ENCODE data around the gene MAGI2. TPM values are rescaled to one million over a fixed set of nuclear protein-coding genes. Genes with fewer than 3 reads are reported as not detected.

Gene MAGI2
- total RNA-seq, 1 donor from 2014 or later = 0.05 TPM

GRCh38 chr7:79307376-79307775 lies 146.1 kb downstream of the MAGI2 start:
- intact Hi-C loops (cut with micrococcal nuclease) = no loop called here

- intact Hi-C loops (cut with micrococcal nuclease) = no loop called here
Observed at GRCh38 chr7:79304711-79305110, 148.8 kb downstream of the MAGI2 start.

- intact Hi-C loops (cut with micrococcal nuclease) = no loop called here
Observed at GRCh38 chr7:79302293-79302692, 151.2 kb downstream of the MAGI2 start.

- intact Hi-C loops (cut with micrococcal nuclease) = no loop called here
Observed at GRCh38 chr7:79301419-79301818, 152.0 kb downstream of the MAGI2 start.

GRCh38 chr7:79300573-79300972 lies 152.9 kb downstream of the MAGI2 start:
- intact Hi-C loops (cut with micrococcal nuclease) = no loop called here

GRCh38 chr7:79298145-79298760 lies 155.2 kb downstream of the MAGI2 start:
- intact Hi-C loops (cut with micrococcal nuclease) = loop anchor here (1.0 kb wide), 1 partner anchor 721 kb away; no protein-coding TSS in a partner anchor

GRCh38 chr7:79296553-79297320 lies 156.7 kb downstream of the MAGI2 start:
- intact Hi-C loops (cut with micrococcal nuclease) = no loop called here

- intact Hi-C loops (cut with micrococcal nuclease) = no loop called here
Observed at GRCh38 chr7:79293655-79294142, 159.8 kb downstream of the MAGI2 start.

GRCh38 chr7:79292834-79293233 lies 160.6 kb downstream of the MAGI2 start:
- intact Hi-C loops (cut with micrococcal nuclease) = no loop called here

- intact Hi-C loops (cut with micrococcal nuclease) = no loop called here
Observed at GRCh38 chr7:79291498-79291865, 162.0 kb downstream of the MAGI2 start.

- intact Hi-C loops (cut with micrococcal nuclease) = no loop called here
Observed at GRCh38 chr7:79290841-79291497, 162.5 kb downstream of the MAGI2 start.

- intact Hi-C loops (cut with micrococcal nuclease) = no loop called here
Observed at GRCh38 chr7:79290398-79290797, 163.1 kb downstream of the MAGI2 start.

- intact Hi-C loops (cut with micrococcal nuclease) = no loop called here
Observed at GRCh38 chr7:79288655-79289054, 164.8 kb downstream of the MAGI2 start.

GRCh38 chr7:79287981-79288380 lies 165.5 kb downstream of the MAGI2 start:
- intact Hi-C loops (cut with micrococcal nuclease) = no loop called here

- intact Hi-C loops (cut with micrococcal nuclease) = no loop called here
Observed at GRCh38 chr7:79286181-79286580, 167.3 kb downstream of the MAGI2 start.

GRCh38 chr7:79285756-79286155 lies 167.7 kb downstream of the MAGI2 start:
- intact Hi-C loops (cut with micrococcal nuclease) = no loop called here

GRCh38 chr7:79284211-79284610 lies 169.3 kb downstream of the MAGI2 start:
- intact Hi-C loops (cut with micrococcal nuclease) = no loop called here

- intact Hi-C loops (cut with micrococcal nuclease) = no loop called here
Observed at GRCh38 chr7:79282882-79283602, 170.4 kb downstream of the MAGI2 start.

- intact Hi-C loops (cut with micrococcal nuclease) = no loop called here
Observed at GRCh38 chr7:79282070-79282694, 171.3 kb downstream of the MAGI2 start.

GRCh38 chr7:79281426-79281825 lies 172.0 kb downstream of the MAGI2 start:
- intact Hi-C loops (cut with micrococcal nuclease) = no loop called here

GRCh38 chr7:79272938-79273337 lies 180.5 kb downstream of the MAGI2 start:
- intact Hi-C loops (cut with micrococcal nuclease) = loop anchor here (1.0 kb wide), 1 partner anchor 746 kb away; no protein-coding TSS in a partner anchor
